ENCODE measurements around the gene HMGN1.

DNA sequence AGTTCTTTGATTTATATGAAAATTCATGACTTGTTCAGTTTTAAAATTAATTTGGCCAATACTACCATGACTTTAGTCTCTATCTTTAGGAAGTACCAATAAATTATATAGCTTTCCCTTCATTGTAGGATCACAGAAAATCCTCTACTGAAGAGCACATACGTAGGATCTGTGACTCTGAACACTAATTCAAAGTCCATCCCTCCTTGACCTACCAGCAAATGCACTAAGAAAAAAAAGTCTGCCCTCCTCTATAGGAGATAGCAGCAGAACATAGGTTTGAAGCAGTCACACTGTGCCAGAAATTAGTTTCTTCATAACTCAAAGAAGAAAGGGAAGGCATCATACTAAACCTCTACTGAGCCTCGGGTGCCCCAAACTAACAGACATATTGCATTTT lies 52.0 kb downstream of the HMGN1 start:
- TF ChIP-seq CTCF (IDR thresholded peaks at IDR 0.05) (no peak), POLR2A (IDR thresholded peaks at IDR 0.05) (no peak)

Measured in body of pancreas (tissue), 4 donors.